ENCODE measurements around the gene ZNRF2.

DNA sequence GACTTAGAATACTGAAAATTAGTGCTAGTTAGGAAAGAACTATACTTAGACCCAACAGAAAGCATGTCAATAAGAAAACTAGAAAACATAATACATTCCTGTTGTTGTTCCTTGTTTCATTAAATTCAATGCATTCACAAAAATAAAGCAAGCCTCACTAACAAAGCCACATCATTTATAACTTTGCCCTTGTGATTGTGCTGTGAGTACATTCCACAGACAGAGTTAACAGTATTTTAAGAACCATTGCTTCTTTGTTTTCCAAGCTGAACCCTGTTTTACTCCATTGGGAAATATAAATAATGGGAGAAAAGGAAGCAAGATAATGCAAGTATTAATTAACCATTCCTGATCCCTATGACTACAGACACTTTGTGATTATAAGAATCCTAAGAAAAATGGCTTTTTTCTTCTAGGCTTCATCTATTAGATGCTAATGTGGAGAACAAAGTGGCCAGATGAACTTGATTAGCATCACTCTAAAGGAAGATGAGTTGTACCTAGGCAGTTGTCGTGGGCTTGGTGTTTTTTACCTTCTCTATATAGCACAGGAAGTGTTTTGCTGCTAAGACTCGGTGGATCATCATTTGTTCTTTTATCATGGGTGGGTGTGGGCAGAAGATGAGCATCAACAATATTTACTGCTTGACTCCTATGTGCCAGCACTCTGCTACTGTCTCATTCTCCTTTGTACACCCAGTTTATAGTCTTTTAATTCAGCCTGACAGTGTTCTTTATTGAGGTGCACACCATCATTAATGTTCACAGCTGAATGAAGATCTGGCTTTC lies 34.2 kb upstream of the ZNRF2 start:
- TF ChIP-seq, protein P1, sequence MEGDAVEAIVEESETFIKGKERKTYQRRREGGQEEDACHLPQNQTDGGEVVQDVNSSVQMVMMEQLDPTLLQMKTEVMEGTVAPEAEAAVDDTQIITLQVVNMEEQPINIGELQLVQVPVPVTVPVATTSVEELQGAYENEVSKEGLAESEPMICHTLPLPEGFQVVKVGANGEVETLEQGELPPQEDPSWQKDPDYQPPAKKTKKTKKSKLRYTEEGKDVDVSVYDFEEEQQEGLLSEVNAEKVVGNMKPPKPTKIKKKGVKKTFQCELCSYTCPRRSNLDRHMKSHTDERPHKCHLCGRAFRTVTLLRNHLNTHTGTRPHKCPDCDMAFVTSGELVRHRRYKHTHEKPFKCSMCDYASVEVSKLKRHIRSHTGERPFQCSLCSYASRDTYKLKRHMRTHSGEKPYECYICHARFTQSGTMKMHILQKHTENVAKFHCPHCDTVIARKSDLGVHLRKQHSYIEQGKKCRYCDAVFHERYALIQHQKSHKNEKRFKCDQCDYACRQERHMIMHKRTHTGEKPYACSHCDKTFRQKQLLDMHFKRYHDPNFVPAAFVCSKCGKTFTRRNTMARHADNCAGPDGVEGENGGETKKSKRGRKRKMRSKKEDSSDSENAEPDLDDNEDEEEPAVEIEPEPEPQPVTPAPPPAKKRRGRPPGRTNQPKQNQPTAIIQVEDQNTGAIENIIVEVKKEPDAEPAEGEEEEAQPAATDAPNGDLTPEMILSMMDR (conservative IDR thresholded peaks at IDR 0.05 in 1 of 2, IDR thresholded peaks at IDR 0.05 in 1 of 2; ENCODE audit: extremely low read depth in 1 of 2, insufficient read depth in 1 of 2, low read depth in 1 of 2, low read length in 2 of 2) = no peak
- TF ChIP-seq EZH2 (IDR thresholded peaks at IDR 0.05; ENCODE audit: borderline replicate concordance, low read length) = no peak

Measured in mammary epithelial cell (primary cell).